ENCODE data around the gene CFAP141.

The CFAP141 gene

GRCh38 chr1:154182344-154183045 lies 23.6 kb downstream of the CFAP141 start:
- peaks cover 5% of the 10 kb centered on the region for H3K4me1 ChIP-seq
- H3K27ac ChIP-seq: peak overlapping the region; percentile 88
- H3K27me3 ChIP-seq (ENCODE audit: control insufficient read depth, insufficient read depth, low read length): no peaks in the 10 kb centered on the region
- H3K79me2 ChIP-seq: peaks cover 18% of the 10 kb centered on the region
- TF ChIP-seq, protein P1, sequence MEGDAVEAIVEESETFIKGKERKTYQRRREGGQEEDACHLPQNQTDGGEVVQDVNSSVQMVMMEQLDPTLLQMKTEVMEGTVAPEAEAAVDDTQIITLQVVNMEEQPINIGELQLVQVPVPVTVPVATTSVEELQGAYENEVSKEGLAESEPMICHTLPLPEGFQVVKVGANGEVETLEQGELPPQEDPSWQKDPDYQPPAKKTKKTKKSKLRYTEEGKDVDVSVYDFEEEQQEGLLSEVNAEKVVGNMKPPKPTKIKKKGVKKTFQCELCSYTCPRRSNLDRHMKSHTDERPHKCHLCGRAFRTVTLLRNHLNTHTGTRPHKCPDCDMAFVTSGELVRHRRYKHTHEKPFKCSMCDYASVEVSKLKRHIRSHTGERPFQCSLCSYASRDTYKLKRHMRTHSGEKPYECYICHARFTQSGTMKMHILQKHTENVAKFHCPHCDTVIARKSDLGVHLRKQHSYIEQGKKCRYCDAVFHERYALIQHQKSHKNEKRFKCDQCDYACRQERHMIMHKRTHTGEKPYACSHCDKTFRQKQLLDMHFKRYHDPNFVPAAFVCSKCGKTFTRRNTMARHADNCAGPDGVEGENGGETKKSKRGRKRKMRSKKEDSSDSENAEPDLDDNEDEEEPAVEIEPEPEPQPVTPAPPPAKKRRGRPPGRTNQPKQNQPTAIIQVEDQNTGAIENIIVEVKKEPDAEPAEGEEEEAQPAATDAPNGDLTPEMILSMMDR (IDR thresholded peaks at IDR 0.05): no peak
- H3K4me3 ChIP-seq (ENCODE audit: low read depth, low read length): peak overlapping the region; percentile 90
- H3K9ac ChIP-seq: peak overlapping the region; percentile 29
- H3K4me2 ChIP-seq (ENCODE audit: low read length): peak overlapping the region; percentile 79
- peak overlapping the region; percentile 87 for H2AFZ ChIP-seq
- no peaks in the 10 kb centered on the region for H3K36me3 ChIP-seq (ENCODE audit: control insufficient read depth, insufficient read depth, low read length)
- H3K9me3 ChIP-seq (ENCODE audit: control insufficient read depth, low read length): no peaks in the 10 kb centered on the region

- H3K9me3 ChIP-seq (ENCODE audit: control insufficient read depth, low read length): no peaks in the 10 kb centered on the region
- TF ChIP-seq, protein P1 (IDR thresholded peaks at IDR 0.05): no peak
- H3K27ac ChIP-seq: peak overlapping the region; percentile 88
These were observed 24.2 kb downstream of the CFAP141 start for GRCh38 chr1:154181944-154182343.

GRCh38 chr1:154179946-154180687 lies 26.0 kb downstream of the CFAP141 start:
- Histone ChIP-seq H3K27ac (no peak overlapping the region), H3K9ac (no peak overlapping the region), H3K4me1 (peaks cover 5% of the 10 kb centered on the region), H3K79me2 (peaks cover 18% of the 10 kb centered on the region), H3K27me3 (ENCODE audit: control insufficient read depth, insufficient read depth, low read length) (no peaks in the 10 kb centered on the region), H3K9me3 (ENCODE audit: control insufficient read depth, low read length) (no peaks in the 10 kb centered on the region), H3K4me2 (ENCODE audit: low read length) (no peak overlapping the region), H3K36me3 (ENCODE audit: control insufficient read depth, insufficient read depth, low read length) (no peaks in the 10 kb centered on the region), H2AFZ (no peak overlapping the region), H3K4me3 (ENCODE audit: low read depth, low read length) (no peak overlapping the region)
- TF ChIP-seq, protein P1 (IDR thresholded peaks at IDR 0.05): no peak

More at GRCh38 chr1:154181944-154182343, 24.2 kb downstream of the CFAP141 start:
- peaks cover 5% of the 10 kb centered on the region for H3K4me1 ChIP-seq
- H2AFZ ChIP-seq: no peak overlapping the region
- H3K9ac ChIP-seq: no peak overlapping the region
- no peaks in the 10 kb centered on the region for H3K27me3 ChIP-seq (ENCODE audit: control insufficient read depth, insufficient read depth, low read length)
- H3K4me2 ChIP-seq (ENCODE audit: low read length): peak overlapping the region; percentile 79
- H3K36me3 ChIP-seq (ENCODE audit: control insufficient read depth, insufficient read depth, low read length): no peaks in the 10 kb centered on the region
- peak overlapping the region; percentile 90 for H3K4me3 ChIP-seq (ENCODE audit: low read depth, low read length)
- peaks cover 18% of the 10 kb centered on the region for H3K79me2 ChIP-seq

GRCh38 chr1:154178911-154179811 lies 27.0 kb downstream of the CFAP141 start:
- TF ChIP-seq, protein P1 (IDR thresholded peaks at IDR 0.05): no peak
- H3K4me2 ChIP-seq (ENCODE audit: low read length): no peak overlapping the region
- no peaks in the 10 kb centered on the region for H3K9me3 ChIP-seq (ENCODE audit: control insufficient read depth, low read length)
- H3K79me2 ChIP-seq: peaks cover 18% of the 10 kb centered on the region
- H2AFZ ChIP-seq: no peak overlapping the region
- H3K36me3 ChIP-seq (ENCODE audit: control insufficient read depth, insufficient read depth, low read length): no peaks in the 10 kb centered on the region
- no peak overlapping the region for H3K9ac ChIP-seq
- no peaks in the 10 kb centered on the region for H3K27me3 ChIP-seq (ENCODE audit: control insufficient read depth, insufficient read depth, low read length)
- no peak overlapping the region for H3K4me3 ChIP-seq (ENCODE audit: low read depth, low read length)
- H3K27ac ChIP-seq: no peak overlapping the region
- H3K4me1 ChIP-seq: peaks cover 5% of the 10 kb centered on the region

All from parathyroid adenoma (tissue), 2 donors.